ENCODE measurements around the gene TSHZ1. TPM values are rescaled to one million over a fixed set of nuclear protein-coding genes. Genes with fewer than 3 reads are reported as not detected.

TSHZ1 gene
- total and polyA plus RNA-seq, 2 experiments from 2014 or later, result 2.2 to 4.4 TPM

DNA sequence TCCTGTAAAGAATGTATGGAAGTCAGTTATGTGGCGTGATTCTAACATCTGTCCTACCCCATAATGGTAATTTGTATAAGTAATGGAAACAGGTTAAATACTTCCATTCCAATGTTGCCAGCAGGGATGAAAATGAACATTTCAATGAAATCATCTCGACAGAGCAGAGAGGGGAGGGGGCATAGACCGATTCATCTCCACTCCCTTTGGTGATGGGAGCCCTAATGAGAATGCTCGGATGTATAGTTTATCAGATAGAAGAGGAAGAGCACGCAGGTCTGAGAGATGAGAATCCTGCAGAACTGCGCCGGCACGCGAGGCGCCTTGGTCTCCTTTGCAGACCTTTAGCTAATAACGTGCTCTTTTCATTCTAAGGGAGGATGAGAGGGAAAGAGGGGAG is 61.4 kb downstream of the TSHZ1 start:
- TF ChIP-seq EZH2 (IDR thresholded peaks at IDR 0.05; ENCODE audit: insufficient read depth, poor library complexity, severe bottlenecking) (no peak), EZH2phosphoT487 (IDR thresholded peaks at IDR 0.05; ENCODE audit: insufficient read depth, low read depth) (no peak)
- H3K27ac ChIP-seq, result no peak overlapping the region
- no peak overlapping the region for H3K4me2 ChIP-seq (ENCODE audit: unreplicated experiment)
- DNase-seq, result no peak
- H3K9ac ChIP-seq, result no peak overlapping the region
- no peaks in the 10 kb centered on the region for H3K9me3 ChIP-seq (ENCODE audit: low read depth)
- H3F3A ChIP-seq (ENCODE audit: insufficient read depth), result no peaks in the 10 kb centered on the region
- 87 to 89% methylated on average over 11 of the region's 11 CpGs for WGBS, 2 experiments (ENCODE audit: low coverage in 1 of 2, low lambda C conversion rate in 2 of 2, missing lambda C conversion rate in 2 of 2)
- H3K79me2 ChIP-seq (ENCODE audit: insufficient read depth), result peaks cover 16% of the 10 kb centered on the region; the same call in 1 of the 2 replicates
- H3K4me3 ChIP-seq, result no peak overlapping the region
- H3K27me3 ChIP-seq (replicated peaks; ENCODE audit: insufficient read depth), result no peaks in the 10 kb centered on the region
- in situ Hi-C loops (cut with MboI), result no loop called here
- no peaks in the 10 kb centered on the region for H3K9me2 ChIP-seq (ENCODE audit: insufficient read depth)
- no peaks in the 10 kb centered on the region for H4K20me1 ChIP-seq (ENCODE audit: insufficient read depth)
- no peak overlapping the region for H2AFZ ChIP-seq
- H3K4me1 ChIP-seq (ENCODE audit: insufficient read depth), result no peaks in the 10 kb centered on the region
- H3K36me3 ChIP-seq (ENCODE audit: low read depth), result no peaks in the 10 kb centered on the region

- WGBS, 2 experiments (ENCODE audit: low coverage in 1 of 2, low lambda C conversion rate in 2 of 2, missing lambda C conversion rate in 2 of 2), result 97 to 98% methylated on average over 15 of the region's 15 CpGs
- Histone ChIP-seq H2AFZ (no peak overlapping the region), H3F3A (ENCODE audit: insufficient read depth) (no peaks in the 10 kb centered on the region), H3K4me1 (ENCODE audit: insufficient read depth) (0 out of 2 replicates have a peak, but pooled peaks cover 3% of the 10 kb centered on the region), H3K27me3 (replicated peaks; ENCODE audit: insufficient read depth) (no peaks in the 10 kb centered on the region), H3K9me3 (ENCODE audit: low read depth) (no peaks in the 10 kb centered on the region), H3K9me2 (ENCODE audit: insufficient read depth) (no peaks in the 10 kb centered on the region), H3K4me2 (ENCODE audit: unreplicated experiment) (no peak overlapping the region), H3K79me2 (ENCODE audit: insufficient read depth) (peaks cover 21% of the 10 kb centered on the region; the same call in 1 of the 2 replicates), H3K4me3 (no peak overlapping the region), H4K20me1 (ENCODE audit: insufficient read depth) (no peaks in the 10 kb centered on the region), H3K36me3 (ENCODE audit: low read depth) (no peaks in the 10 kb centered on the region), H3K27ac (no peak overlapping the region), H3K9ac (no peak overlapping the region)
- no peak for DNase-seq
- in situ Hi-C loops (cut with MboI), result no loop called here
- TF ChIP-seq EZH2phosphoT487 (IDR thresholded peaks at IDR 0.05; ENCODE audit: insufficient read depth, low read depth) (no peak), EZH2 (IDR thresholded peaks at IDR 0.05; ENCODE audit: insufficient read depth, poor library complexity, severe bottlenecking) (no peak)
Measured at GRCh38 chr18:75273817-75274216, 63.2 kb downstream of the TSHZ1 start.

- Histone ChIP-seq H3K4me2 (ENCODE audit: unreplicated experiment) (no peak overlapping the region), H4K20me1 (ENCODE audit: insufficient read depth) (no peaks in the 10 kb centered on the region), H3K9me2 (ENCODE audit: insufficient read depth) (no peaks in the 10 kb centered on the region), H3K36me3 (ENCODE audit: low read depth) (no peaks in the 10 kb centered on the region), H2AFZ (no peak overlapping the region), H3F3A (ENCODE audit: insufficient read depth) (no peaks in the 10 kb centered on the region), H3K9me3 (ENCODE audit: low read depth) (no peaks in the 10 kb centered on the region), H3K27ac (no peak overlapping the region), H3K4me1 (ENCODE audit: insufficient read depth) (0 out of 2 replicates have a peak, but pooled peaks cover 3% of the 10 kb centered on the region), H3K4me3 (no peak overlapping the region), H3K9ac (no peak overlapping the region), H3K79me2 (ENCODE audit: insufficient read depth) (peaks cover 13% of the 10 kb centered on the region; the same call in 1 of the 2 replicates), H3K27me3 (replicated peaks; ENCODE audit: insufficient read depth) (no peaks in the 10 kb centered on the region)
- DNase-seq, result no peak
- TF ChIP-seq EZH2phosphoT487 (IDR thresholded peaks at IDR 0.05; ENCODE audit: insufficient read depth, low read depth) (no peak), EZH2 (IDR thresholded peaks at IDR 0.05; ENCODE audit: insufficient read depth, poor library complexity, severe bottlenecking) (no peak)
- in situ Hi-C loops (cut with MboI), result no loop called here
- 92 to 96% methylated on average over 8 of the region's 8 CpGs for WGBS, 2 experiments (ENCODE audit: low coverage in 1 of 2, low lambda C conversion rate in 2 of 2, missing lambda C conversion rate in 2 of 2)
Measured at GRCh38 chr18:75275226-75275625, 64.6 kb downstream of the TSHZ1 start.

- Histone ChIP-seq H3K9me3 (ENCODE audit: low read depth) (no peaks in the 10 kb centered on the region), H2AFZ (no peak overlapping the region), H3K79me2 (ENCODE audit: insufficient read depth) (peaks cover 13% of the 10 kb centered on the region; the same call in 1 of the 2 replicates), H3F3A (ENCODE audit: insufficient read depth) (no peaks in the 10 kb centered on the region), H3K27ac (0 out of 2 replicates have a peak overlapping the region, but pooled peaks have one; percentile 34), H3K9ac (no peak overlapping the region), H3K4me1 (ENCODE audit: insufficient read depth) (0 out of 2 replicates have a peak, but pooled peaks cover 3% of the 10 kb centered on the region), H3K27me3 (replicated peaks; ENCODE audit: insufficient read depth) (no peaks in the 10 kb centered on the region), H3K4me2 (ENCODE audit: unreplicated experiment) (no peak overlapping the region), H3K4me3 (no peak overlapping the region), H3K9me2 (ENCODE audit: insufficient read depth) (no peaks in the 10 kb centered on the region), H4K20me1 (ENCODE audit: insufficient read depth) (no peaks in the 10 kb centered on the region), H3K36me3 (ENCODE audit: low read depth) (no peaks in the 10 kb centered on the region)
- no peak for TF ChIP-seq EZH2phosphoT487 (IDR thresholded peaks at IDR 0.05; ENCODE audit: insufficient read depth, low read depth)
- TF ChIP-seq EZH2 (IDR thresholded peaks at IDR 0.05; ENCODE audit: insufficient read depth, poor library complexity, severe bottlenecking), result no peak
- peak; percentile 77 for DNase-seq
- WGBS, 2 experiments (ENCODE audit: low coverage in 1 of 2, low lambda C conversion rate in 2 of 2, missing lambda C conversion rate in 2 of 2), result 67 to 71% methylated on average over 16 of the region's 16 CpGs
- in situ Hi-C loops (cut with MboI), result no loop called here
Measured at GRCh38 chr18:75276818-75277609, 66.4 kb downstream of the TSHZ1 start.
